Lung microvascular endothelial cell (primary cell): Measurements from ENCODE around the gene CHSY1. TPM values are rescaled to one million over a fixed set of nuclear protein-coding genes. Genes with fewer than 3 reads are reported as not detected.

ENCODE experiments used
- total RNA-seq: library from RNA; depleted of rRNA; stranded (reverse); fragments of >200 nt; gene quantifications from 2 replicates; pipeline ENCODE4 v1.2.1, GENCODE V29; 2014

CHSY1 gene
- total RNA-seq, 1 donor from 2014 or later: 31.9 TPM

Other genes starting within 250 kb of the CHSY1 start
- gene SELENOS, start 25.4 kb upstream of the CHSY1 start, total RNA-seq: 39.7 and 83.1 TPM in 2 replicates
- 9.2 and 9.5 TPM in 2 replicates for gene SNRPA1, start 43.2 kb upstream of the CHSY1 start, total RNA-seq
- 20.0 and 38.9 TPM in 2 replicates for gene PCSK6, start 237.7 kb upstream of the CHSY1 start, total RNA-seq